HCT116 (cell line): ENCODE data around the gene RASSF3. TPM values are rescaled to one million over a fixed set of nuclear protein-coding genes. Genes with fewer than 3 reads are reported as not detected.

Source experiments
- ATAC-seq: fragments of 200-7000 bp; cut with Tn5 transposase; 2 replicates; pipeline ENCODE4 v1.9.1; 2020; ENCODE audit warnings: mild to moderate bottlenecking, moderate library complexity
- BruUV-seq: library from RNA; stranded (reverse); fragments of 400-500 nt; replicated peaks from 2 replicates; lab custom pipeline; 2021; lab: Mats Ljungman, UMichigan
- CTCF ChIA-PET: fragments of 300-600 bp; sonication (Branson Sonifier 250); formaldehyde crosslinking; loops from one replicate; lab custom pipeline; 2021; ENCODE audit warnings: antibody characterized with exemption; lab: Charles Lee
- POLR2A ChIA-PET: fragments of 300-600, 350-600 bp; sonication (Branson Sonifier 250); formaldehyde crosslinking; loops from one replicate; lab custom pipeline; 2021; ENCODE audit warnings: antibody characterized with exemption; lab: Charles Lee
- RAD21 ChIA-PET, 2 experiments: fragments of 300-600 bp; sonication (Branson Sonifier 250); formaldehyde crosslinking; loops; one replicate each; lab custom pipeline; 2023; ENCODE audit warnings: low total read pairs in 2 of 2; ENCODE audit not compliant: uncharacterized antibody in 2 of 2, unreplicated experiment in 2 of 2, low non-redundant PET in 1 of 2; lab: Charles Lee
- DNase-seq: peaks from one replicate; pipeline ENCODE4 v3.0.0-alpha.2; 2010; ENCODE audit warnings: low read depth, low spot score
- H2AFZ ChIP-seq: fragments of 200-600 bp; shearing (Covaris generic), sonication (generic); 2 replicates; pipeline ENCODE4 v1.6.1; 2017; ENCODE audit warnings: low read depth, mixed run types, mixed read lengths, antibody characterized with exemption, low read length; ENCODE audit not compliant: poor library complexity, severe bottlenecking
- H3K27ac ChIP-seq: 2 replicates; pipeline ENCODE4 v1.5.1; 2012; ENCODE audit warnings: low read depth, low read length
- H3K27me3 ChIP-seq: fragments of 200-600 bp; sonication (generic); 2 replicates; pipeline ENCODE4 v1.6.1; 2016; ENCODE audit warnings: mixed run types, low read length, mixed read lengths; ENCODE audit not compliant: insufficient read depth
- H3K36me3 ChIP-seq, 2 experiments: fragments of 200-500 bp in 1 of 2; fragments of 200-600 bp in 1 of 2; sonication (Bioruptor generic) in 1 of 2; sonication (generic) in 1 of 2; 2 replicates each; pipeline versions ENCODE4 v1.5.1 to v1.6.1; 2014 to 2016; ENCODE audit warnings: low read length in 2 of 2, inconsistent platforms in 1 of 2, mixed read lengths in 1 of 2, mixed run types in 1 of 2; ENCODE audit not compliant: insufficient read depth in 2 of 2, control insufficient read depth in 1 of 2
- H3K4me1 ChIP-seq, 2 experiments: fragments of 200-600 bp in 1 of 2; sonication (generic) in 1 of 2; 2 replicates each; pipeline versions ENCODE4 v1.5.1 to v1.6.1; 2012 to 2017; ENCODE audit warnings: low read length in 2 of 2, inconsistent platforms in 1 of 2, mild to moderate bottlenecking in 1 of 2, mixed read lengths in 1 of 2, mixed run types in 1 of 2, moderate library complexity in 1 of 2; ENCODE audit not compliant: insufficient read depth in 2 of 2, control insufficient read depth in 1 of 2
- H3K4me2 ChIP-seq: fragments of 200-600 bp; sonication (generic); 2 replicates; pipeline ENCODE4 v1.6.1; 2017; ENCODE audit warnings: mixed run types, low read length, mixed read lengths
- H3K4me3 ChIP-seq, 2 experiments: fragments of 200-600 bp in 1 of 2; sonication (generic) in 1 of 2; replicated peaks in 1 of 2; 2 replicates each; pipeline ENCODE4 v1.5.1; 2011 to 2016; ENCODE audit warnings: low read length in 2 of 2, control low read depth in 1 of 2, low read depth in 1 of 2, mild to moderate bottlenecking in 1 of 2, mixed read lengths in 1 of 2, mixed run types in 1 of 2
- H3K79me2 ChIP-seq: fragments of 200-600 bp; sonication (generic); 2 replicates; pipeline ENCODE4 v1.6.1; 2017; ENCODE audit warnings: mild to moderate bottlenecking, mixed run types, low read length, moderate library complexity, mixed read lengths; ENCODE audit not compliant: insufficient read depth
- H3K9ac ChIP-seq: fragments of 200-600 bp; sonication (generic); 2 replicates; pipeline ENCODE4 v1.6.1; 2016; ENCODE audit warnings: low read length, mixed read lengths
- H3K9me2 ChIP-seq: fragments of 200-600 bp; sonication (generic), shearing (Covaris generic); 2 replicates; pipeline ENCODE4 v1.6.1; 2017; ENCODE audit warnings: mixed run types, mild to moderate bottlenecking, moderate library complexity; ENCODE audit not compliant: insufficient read depth
- H3K9me3 ChIP-seq, 2 experiments: fragments of 200-500 bp in 1 of 2; fragments of 200-600 bp in 1 of 2; sonication (Bioruptor generic) in 1 of 2; sonication (generic) in 1 of 2; 2 replicates each; pipeline ENCODE4 v1.6.1; 2014 to 2017; ENCODE audit warnings: low read length in 2 of 2, mixed read lengths in 2 of 2, inconsistent platforms in 1 of 2, low read depth in 1 of 2, mild to moderate bottlenecking in 1 of 2, mixed run types in 1 of 2, moderate library complexity in 1 of 2; ENCODE audit not compliant: control insufficient read depth in 1 of 2, insufficient read depth in 1 of 2
- H4K20me1 ChIP-seq: fragments of 200-600 bp; sonication (generic), shearing (Covaris generic); 2 replicates; pipeline ENCODE4 v1.6.1; 2017; ENCODE audit warnings: mixed run types, mild to moderate bottlenecking, moderate library complexity; ENCODE audit not compliant: insufficient read depth
- CBX3 ChIP-seq: IDR thresholded peaks from 2 replicates; pipeline ENCODE4 v1.6.1; 2012; ENCODE audit warnings: low read depth
- CEBPB ChIP-seq: IDR thresholded peaks from 2 replicates; pipeline ENCODE4 v1.6.1; 2012; ENCODE audit warnings: low read depth
- ELF1 ChIP-seq: IDR thresholded peaks from 2 replicates; pipeline ENCODE4 v1.6.1; 2012; ENCODE audit warnings: low read depth, borderline replicate concordance
- FOSL1 ChIP-seq: IDR thresholded peaks from 2 replicates; pipeline ENCODE4 v1.6.1; 2012; ENCODE audit warnings: low read depth
- MAX ChIP-seq: IDR thresholded peaks from 2 replicates; pipeline ENCODE4 v1.6.1; 2012
- POLR2AphosphoS5 ChIP-seq: IDR thresholded peaks from 2 replicates; pipeline ENCODE4 v1.6.1; 2011; ENCODE audit warnings: mild to moderate bottlenecking, low read depth, low read length, moderate library complexity
- RAD21 ChIP-seq: IDR thresholded peaks from 2 replicates; pipeline ENCODE4 v1.6.1; 2012; ENCODE audit warnings: low read depth, mild to moderate bottlenecking
- REST ChIP-seq: IDR thresholded peaks from 2 replicates; pipeline ENCODE4 v1.6.1; 2012; ENCODE audit warnings: low read depth
- SIN3A ChIP-seq: IDR thresholded peaks from 2 replicates; pipeline ENCODE4 v1.6.1; 2012; ENCODE audit warnings: low read depth
- SRF ChIP-seq: IDR thresholded peaks from 2 replicates; pipeline ENCODE4 v1.6.1; 2012; ENCODE audit warnings: low read depth
- TCF7L2 ChIP-seq: IDR thresholded peaks from 2 replicates; pipeline ENCODE4 v1.7.0; 2011; ENCODE audit warnings: borderline replicate concordance, inconsistent platforms; ENCODE audit not compliant: insufficient read depth, insufficient read length; ENCODE audit errors: extremely low read depth
- ZFX ChIP-seq: fragments of 450-650 bp; IDR thresholded peaks from 2 replicates; pipeline ENCODE4 v1.6.1; 2017
- ZNF274 ChIP-seq: fragments of 200-500 bp; sonication (Bioruptor generic); IDR thresholded peaks from 2 replicates; pipeline ENCODE4 v1.6.1; 2014; ENCODE audit warnings: mild to moderate bottlenecking, low read depth, low read length, inconsistent platforms
- intact Hi-C: fragments of 100-400 bp; cut with micrococcal nuclease; formaldehyde crosslinking; loops from 2 replicates; pipeline ENCODE4 v1.10.0; 2022
- total RNA-seq: library from RNA; stranded (reverse); gene quantifications from one replicate; pipeline ENCODE4 v1.2.1, GENCODE V29; 2021; ENCODE audit not compliant: unreplicated experiment

Gene RASSF3
- total RNA-seq, 1 experiment from 2014 or later, result 67.1 TPM

- no peak overlapping the region for H2AFZ ChIP-seq
- no peaks in the 10 kb centered on the region for H3K9me3 ChIP-seq
- no peaks in the 10 kb centered on the region for H3K9me2 ChIP-seq
- no peak overlapping the region for H3K27ac ChIP-seq
- RAD21 ChIA-PET, result no interaction called here
- TF ChIP-seq FOSL1, result no peak
- no peak for TF ChIP-seq ZFX
- TF ChIP-seq CEBPB, result no peak
- no peak for TF ChIP-seq CBX3
- no peak for TF ChIP-seq REST
- TF ChIP-seq ELF1, result no peak
- TF ChIP-seq ZNF274, result no peak
- no peak for TF ChIP-seq MAX
- TF ChIP-seq RAD21, result no peak
- no peak for TF ChIP-seq SIN3A
- no peak for TF ChIP-seq POLR2AphosphoS5
- TF ChIP-seq SRF, result no peak
- no peak for TF ChIP-seq TCF7L2
- no peak for DNase-seq
- no peaks in the 10 kb centered on the region for H3K27me3 ChIP-seq
- no peaks in the 10 kb centered on the region for H3K79me2 ChIP-seq
- BruUV-seq, result no TSS peak
- no peaks in the 10 kb centered on the region for H3K4me1 ChIP-seq
- no peak for ATAC-seq
- H3K36me3 ChIP-seq, result no peaks in the 10 kb centered on the region
- POLR2A ChIA-PET, result no interaction called here
- intact Hi-C loops, result no loop called here
- H3K9ac ChIP-seq, result no peak overlapping the region
- H3K4me3 ChIP-seq, result no peak overlapping the region
- H4K20me1 ChIP-seq, result no peaks in the 10 kb centered on the region
- H3K4me2 ChIP-seq, result no peak overlapping the region
- CTCF ChIA-PET, result interaction anchor here (1.1 to 2.6 kb wide), 2 partner anchors 10 to 11 kb away, joined by 3 to 15 read pairs; no protein-coding TSS in a partner anchor
These were observed 97.1 kb downstream of the RASSF3 start for GRCh38 chr12:64707362-64707761.
